Uterus (tissue), 2 donors: ENCODE results near the gene TUFT1.

Experiments
- CTCF ChIP-seq, 4 experiments: fragments of 200-600 bp in 2 of 4; fragments of 450-650 bp in 2 of 4; sonication (generic) in 2 of 4; IDR thresholded peaks; one replicate each; pipeline ENCODE4 v1.5.1; 2016 to 2019; ENCODE audit warnings: antibody characterized with exemption in 4 of 4, mild to moderate bottlenecking in 2 of 4, moderate library complexity in 1 of 4
- POLR2A ChIP-seq, 2 donors: fragments of 450-650 bp; IDR thresholded peaks; one replicate each; pipeline ENCODE4 v1.6.1; 2016; ENCODE audit warnings: antibody characterized with exemption in 2 of 2, mild to moderate bottlenecking in 1 of 2, moderate library complexity in 1 of 2

GRCh38 chr1:151581921-151582320 is 41.8 kb downstream of the TUFT1 start:
- TF ChIP-seq CTCF (IDR thresholded peaks at IDR 0.05): no peak
- no peak for TF ChIP-seq POLR2A (IDR thresholded peaks at IDR 0.05)
